ENCODE results near the gene CCDC92. TPM values are rescaled to one million over a fixed set of nuclear protein-coding genes. Genes with fewer than 3 reads are reported as not detected.

Gene CCDC92
- total RNA-seq, 2 donors from 2014 or later, result 34.4 to 39.2 TPM

DNA sequence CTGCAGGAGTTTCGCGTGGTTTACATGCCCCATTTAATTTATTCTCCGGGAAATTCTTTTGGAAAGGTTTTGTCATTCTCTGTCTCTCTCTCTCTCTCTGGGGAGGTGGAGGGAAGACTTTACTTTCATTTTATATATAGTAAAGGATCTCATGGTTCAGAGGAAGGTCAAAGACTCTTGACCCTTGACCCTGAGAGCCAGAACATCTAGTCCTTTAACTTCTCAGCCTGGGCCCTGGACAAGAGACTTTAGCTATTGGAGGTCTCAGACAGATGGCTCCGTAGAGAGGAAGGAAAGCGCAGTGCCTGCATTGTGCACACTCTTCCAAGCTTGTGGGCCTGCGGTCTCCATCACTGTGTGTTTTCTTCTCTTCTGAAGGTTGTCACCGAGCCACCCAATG is 43.7 kb downstream of the CCDC92 start:
- Histone ChIP-seq H3K36me3 (no peaks in the 10 kb centered on the region), H3K9me3 (no peaks in the 10 kb centered on the region), H3K4me1 (no peaks in the 10 kb centered on the region), H3K27ac (no peak overlapping the region), H3K4me3 (no peak overlapping the region), H3K27me3 (no peaks in the 10 kb centered on the region)
- TF ChIP-seq, protein P1, sequence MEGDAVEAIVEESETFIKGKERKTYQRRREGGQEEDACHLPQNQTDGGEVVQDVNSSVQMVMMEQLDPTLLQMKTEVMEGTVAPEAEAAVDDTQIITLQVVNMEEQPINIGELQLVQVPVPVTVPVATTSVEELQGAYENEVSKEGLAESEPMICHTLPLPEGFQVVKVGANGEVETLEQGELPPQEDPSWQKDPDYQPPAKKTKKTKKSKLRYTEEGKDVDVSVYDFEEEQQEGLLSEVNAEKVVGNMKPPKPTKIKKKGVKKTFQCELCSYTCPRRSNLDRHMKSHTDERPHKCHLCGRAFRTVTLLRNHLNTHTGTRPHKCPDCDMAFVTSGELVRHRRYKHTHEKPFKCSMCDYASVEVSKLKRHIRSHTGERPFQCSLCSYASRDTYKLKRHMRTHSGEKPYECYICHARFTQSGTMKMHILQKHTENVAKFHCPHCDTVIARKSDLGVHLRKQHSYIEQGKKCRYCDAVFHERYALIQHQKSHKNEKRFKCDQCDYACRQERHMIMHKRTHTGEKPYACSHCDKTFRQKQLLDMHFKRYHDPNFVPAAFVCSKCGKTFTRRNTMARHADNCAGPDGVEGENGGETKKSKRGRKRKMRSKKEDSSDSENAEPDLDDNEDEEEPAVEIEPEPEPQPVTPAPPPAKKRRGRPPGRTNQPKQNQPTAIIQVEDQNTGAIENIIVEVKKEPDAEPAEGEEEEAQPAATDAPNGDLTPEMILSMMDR (IDR thresholded peaks at IDR 0.05), result no peak
- no peak for DNase-seq (ENCODE audit: low spot score)

DNA sequence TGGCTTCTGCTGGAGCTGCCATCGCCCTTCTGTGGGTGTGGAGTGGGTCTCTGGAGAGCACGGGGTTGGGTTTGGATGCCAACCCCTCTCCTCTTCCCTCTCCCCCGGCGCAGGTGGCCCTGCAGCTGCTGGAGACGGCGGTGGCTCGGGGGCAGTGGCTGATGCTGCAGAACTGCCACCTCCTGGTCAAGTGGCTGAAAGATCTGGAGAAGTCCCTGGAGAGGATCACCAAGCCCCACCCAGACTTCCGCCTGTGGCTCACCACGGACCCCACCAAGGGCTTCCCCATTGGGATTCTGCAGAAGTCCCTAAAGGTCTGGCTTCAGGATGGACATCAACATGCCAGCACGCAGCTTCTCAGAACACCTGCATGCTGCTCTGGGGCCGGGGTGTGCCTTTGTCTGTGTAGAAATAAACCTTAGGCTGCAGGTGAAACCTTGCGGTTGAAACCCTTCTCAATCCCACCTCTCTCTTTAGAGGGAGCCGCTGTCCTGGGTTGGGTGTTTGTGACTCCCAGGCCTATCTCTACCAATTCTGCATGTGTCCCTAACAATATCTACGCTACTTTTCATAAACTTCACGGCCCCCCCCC is 44.3 kb downstream of the CCDC92 start:
- TF ChIP-seq, protein P1 (IDR thresholded peaks at IDR 0.05), result no peak
- no peak for DNase-seq (ENCODE audit: low spot score)
- no peaks in the 10 kb centered on the region for H3K4me1 ChIP-seq
- H3K27me3 ChIP-seq, result no peaks in the 10 kb centered on the region
- H3K36me3 ChIP-seq, result no peaks in the 10 kb centered on the region
- H3K4me3 ChIP-seq, result no peak overlapping the region
- H3K9me3 ChIP-seq, result no peaks in the 10 kb centered on the region
- H3K27ac ChIP-seq, result no peak overlapping the region

DNA sequence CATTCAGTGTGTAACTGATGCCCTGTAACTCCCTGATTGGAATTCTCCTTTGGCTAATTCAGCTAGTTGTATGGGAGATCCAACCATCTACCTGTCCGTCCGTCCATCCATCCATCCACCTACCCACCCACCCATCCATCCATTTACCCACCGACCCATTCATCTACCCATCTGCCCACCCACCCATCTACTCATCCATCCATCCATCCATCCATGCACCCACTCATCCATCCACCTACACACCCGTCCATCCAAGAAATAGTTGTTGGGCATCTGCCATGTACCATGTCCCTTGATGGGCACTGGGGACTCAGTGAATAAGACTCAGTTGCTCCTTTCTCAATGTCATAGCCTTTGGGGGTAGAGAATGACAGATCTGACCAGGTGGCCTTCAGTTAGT is 48.1 kb downstream of the CCDC92 start:
- Histone ChIP-seq H3K27me3 (no peaks in the 10 kb centered on the region), H3K36me3 (no peaks in the 10 kb centered on the region), H3K4me1 (no peaks in the 10 kb centered on the region), H3K27ac (no peak overlapping the region), H3K9me3 (no peaks in the 10 kb centered on the region), H3K4me3 (no peak overlapping the region)
- no peak for DNase-seq (ENCODE audit: low spot score)
- TF ChIP-seq, protein P1 (IDR thresholded peaks at IDR 0.05), result no peak

DNA sequence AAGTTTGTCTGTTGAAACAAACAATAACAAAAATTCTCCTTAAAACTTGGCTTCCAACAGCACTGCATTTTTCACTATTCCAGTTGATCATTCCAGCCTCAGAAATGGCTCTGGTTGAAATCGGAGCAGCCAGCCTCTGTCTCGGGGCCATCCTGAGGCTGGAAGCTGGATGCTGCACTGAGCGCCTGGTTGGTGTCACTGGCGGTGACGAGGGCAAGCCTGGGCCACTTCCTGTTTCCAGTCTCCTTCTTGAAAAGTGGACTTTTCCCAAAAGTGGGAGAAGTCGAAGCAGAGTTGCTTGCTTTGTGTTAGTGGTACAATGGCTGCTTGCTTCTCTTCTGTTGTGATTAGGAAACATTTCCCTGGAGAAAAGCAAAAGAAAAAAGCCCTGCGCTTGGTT is 48.7 kb downstream of the CCDC92 start:
- Histone ChIP-seq H3K4me3 (no peak overlapping the region), H3K36me3 (no peaks in the 10 kb centered on the region), H3K27ac (no peak overlapping the region), H3K9me3 (no peaks in the 10 kb centered on the region), H3K27me3 (no peaks in the 10 kb centered on the region), H3K4me1 (no peaks in the 10 kb centered on the region)
- TF ChIP-seq, protein P1 (IDR thresholded peaks at IDR 0.05), result no peak
- no peak for DNase-seq (ENCODE audit: low spot score)

DNA sequence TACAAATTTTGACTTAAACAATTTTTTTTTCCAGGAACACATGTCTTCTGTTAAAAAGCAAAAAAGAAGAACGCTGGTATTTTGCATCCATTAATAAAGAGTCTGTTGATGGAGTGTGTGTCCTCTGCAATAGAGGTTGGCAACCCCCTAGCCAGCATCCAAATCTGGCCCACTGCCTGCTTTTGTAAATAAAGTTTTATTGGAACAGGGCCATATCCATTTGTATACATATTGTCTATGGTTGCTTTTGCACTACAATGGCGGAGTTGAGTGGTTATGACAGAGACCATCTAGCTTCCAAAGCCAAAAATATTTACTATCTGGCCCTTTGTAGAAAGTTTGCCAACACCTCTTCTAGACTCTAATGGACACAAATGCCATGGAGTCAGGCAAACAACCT is 49.6 kb downstream of the CCDC92 start:
- H3K9me3 ChIP-seq, result no peaks in the 10 kb centered on the region
- H3K4me1 ChIP-seq, result no peaks in the 10 kb centered on the region
- H3K27ac ChIP-seq, result no peak overlapping the region
- H3K4me3 ChIP-seq, result no peak overlapping the region
- H3K27me3 ChIP-seq, result no peaks in the 10 kb centered on the region
- TF ChIP-seq, protein P1 (IDR thresholded peaks at IDR 0.05), result no peak
- no peaks in the 10 kb centered on the region for H3K36me3 ChIP-seq
- no peak for DNase-seq (ENCODE audit: low spot score)

DNA sequence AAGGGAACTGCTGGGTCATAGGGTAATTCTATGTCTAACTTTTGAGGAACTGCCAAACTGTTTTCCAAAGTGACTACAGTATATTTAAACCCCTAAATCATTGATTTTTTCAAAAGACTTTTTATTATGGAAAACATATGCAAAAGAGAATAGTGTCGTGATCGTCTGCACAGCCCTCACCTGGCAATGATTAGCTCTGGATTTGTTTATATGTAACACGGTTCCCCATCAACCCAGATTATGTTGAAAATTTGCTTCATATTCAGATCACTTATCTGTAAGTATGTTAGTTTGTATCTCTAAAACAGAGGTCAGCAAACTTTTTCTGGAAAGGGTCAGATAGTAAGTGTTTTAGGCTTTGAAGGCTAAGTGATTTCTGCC is 52.7 kb downstream of the CCDC92 start:
- no peak overlapping the region for H3K27ac ChIP-seq
- H3K36me3 ChIP-seq, result no peaks in the 10 kb centered on the region
- no peak for DNase-seq (ENCODE audit: low spot score)
- no peak overlapping the region for H3K4me3 ChIP-seq
- H3K27me3 ChIP-seq, result no peaks in the 10 kb centered on the region
- H3K9me3 ChIP-seq, result no peaks in the 10 kb centered on the region
- no peaks in the 10 kb centered on the region for H3K4me1 ChIP-seq
- TF ChIP-seq, protein P1 (IDR thresholded peaks at IDR 0.05), result no peak

Data from right atrium auricular region (tissue), 2 donors.